GM12891 (cell line): ENCODE measurements around the gene SFTPD.

Experiments used
- PAX5 ChIP-seq: IDR thresholded peaks from 2 replicates; pipeline ENCODE4 v1.6.1; 2011; ENCODE audit warnings: low read length, moderate library complexity, mild to moderate bottlenecking; ENCODE audit not compliant: insufficient read depth, severe bottlenecking
- POLR2A ChIP-seq: IDR thresholded peaks from 2 replicates; pipeline ENCODE4 v1.6.1; 2011; ENCODE audit warnings: low read depth, low read length, control low read depth
- POLR2AphosphoS5 ChIP-seq: IDR thresholded peaks from 2 replicates; pipeline ENCODE4 v1.6.1; 2011; ENCODE audit warnings: low read depth, low read length, control low read depth
- POU2F2 ChIP-seq: IDR thresholded peaks from 2 replicates; pipeline ENCODE4 v1.6.1; 2011; ENCODE audit warnings: low read depth, mild to moderate bottlenecking, control low read depth, low read length, moderate library complexity
- SPI1 ChIP-seq: IDR thresholded peaks from 2 replicates; pipeline ENCODE4 v1.6.1; 2011; ENCODE audit warnings: low read depth, low read length, control low read depth
- TAF1 ChIP-seq: IDR thresholded peaks from 2 replicates; pipeline ENCODE4 v1.6.1; 2011; ENCODE audit warnings: low read depth, low read length, control low read depth

- TF ChIP-seq TAF1 (no peak), POLR2A (no peak), POU2F2 (no peak), POLR2AphosphoS5 (no peak), SPI1 (no peak), PAX5 (no peak)
Measured at GRCh38 chr10:79947787-79948424, 999 bp downstream of the SFTPD start.
